Glutamatergic neuron (in vitro differentiated cells): ENCODE results near the gene KCTD19. TPM values are rescaled to one million over a fixed set of nuclear protein-coding genes. Genes with fewer than 3 reads are reported as not detected.

Experiments
- DNase-seq: peaks from one replicate; pipeline ENCODE4 v3.0.0; 2022
- H3K27ac Mint-ChIP-seq: one replicate; pipeline ENCODE4 v1.8.0; 2020; ENCODE audit warnings: mild to moderate bottlenecking, mixed read lengths, inconsistent platforms; ENCODE audit not compliant: unreplicated experiment
- H3K27me3 Mint-ChIP-seq: one replicate; pipeline ENCODE4 v1.8.0; 2020; ENCODE audit warnings: mild to moderate bottlenecking, moderate library complexity, mixed read lengths, inconsistent platforms; ENCODE audit not compliant: unreplicated experiment
- H3K36me3 Mint-ChIP-seq: one replicate; pipeline ENCODE4 v1.8.0; 2020; ENCODE audit warnings: mild to moderate bottlenecking, mixed read lengths, inconsistent platforms; ENCODE audit not compliant: unreplicated experiment
- H3K4me1 Mint-ChIP-seq: one replicate; pipeline ENCODE4 v1.8.0; 2020; ENCODE audit warnings: mild to moderate bottlenecking, low read depth, mixed read lengths, inconsistent platforms; ENCODE audit not compliant: unreplicated experiment
- H3K4me3 Mint-ChIP-seq: one replicate; pipeline ENCODE4 v1.8.0; 2020; ENCODE audit warnings: mild to moderate bottlenecking, mixed read lengths, inconsistent platforms; ENCODE audit not compliant: unreplicated experiment
- H3K9me3 Mint-ChIP-seq: one replicate; pipeline ENCODE4 v1.8.0; 2020; ENCODE audit warnings: mild to moderate bottlenecking, moderate library complexity, mixed read lengths, inconsistent platforms; ENCODE audit not compliant: unreplicated experiment
- total RNA-seq: library from RNA; stranded (reverse); fragmentation: NEBNext Ultra II Directional; extraction: Animal tissue kit (Norgen Biotek cat#: 25700); gene quantifications from one replicate; pipeline ENCODE4 v1.2.1, GENCODE V29; 2021; ENCODE audit not compliant: unreplicated experiment
- TF ChIP-seq, protein P1 (sequence below): fragments of 200-600 bp; sonication (generic); IDR thresholded peaks from one replicate; pipeline ENCODE4 v1.5.0; 2021; ENCODE audit not compliant: partially characterized antibody, unreplicated experiment

Gene KCTD19
- total RNA-seq, 1 donor from 2014 or later: 1.0 TPM

DNA sequence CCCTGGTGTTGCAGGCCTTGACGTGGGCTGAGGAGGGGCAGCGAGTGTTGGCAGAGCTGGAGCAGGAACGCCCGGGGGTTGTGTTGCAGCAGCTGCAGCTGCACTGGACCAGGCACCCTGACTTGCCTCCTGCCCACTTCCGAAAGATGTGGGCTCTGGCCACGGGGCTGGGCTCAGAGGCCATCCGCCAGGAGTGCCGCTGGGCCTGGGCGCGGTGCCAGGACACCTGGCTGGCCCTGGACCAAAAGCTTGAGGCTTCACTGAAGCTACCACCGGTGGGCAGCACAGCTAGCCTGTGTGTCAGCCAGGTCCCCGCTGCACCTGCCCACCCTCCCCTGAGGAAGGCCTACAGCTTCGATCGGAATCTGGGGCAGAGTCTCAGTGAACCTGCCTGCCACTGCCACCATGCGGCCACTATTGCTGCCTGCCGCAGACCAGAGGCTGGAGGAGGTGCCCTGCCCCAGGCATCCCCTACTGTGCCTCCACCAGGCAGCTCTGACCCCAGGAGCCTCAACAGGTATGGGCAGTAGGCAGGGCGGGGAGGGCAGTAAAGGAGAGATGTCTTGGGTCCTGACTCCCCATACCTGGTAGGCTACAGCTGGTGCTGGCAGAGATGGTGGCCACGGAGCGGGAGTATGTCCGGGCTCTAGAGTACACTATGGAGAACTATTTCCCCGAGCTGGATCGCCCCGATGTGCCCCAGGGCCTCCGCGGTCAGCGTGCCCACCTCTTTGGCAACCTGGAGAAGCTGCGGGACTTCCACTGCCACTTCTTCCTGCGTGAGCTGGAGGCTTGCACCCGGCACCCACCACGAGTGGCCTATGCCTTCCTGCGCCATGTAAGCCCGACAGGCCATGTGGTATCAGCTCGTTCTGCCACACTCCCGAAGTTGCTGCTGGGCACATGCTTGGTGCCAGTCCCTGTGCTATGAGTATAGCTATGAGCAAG, 41.6 kb downstream of the KCTD19 start:
- TF ChIP-seq, protein P1, sequence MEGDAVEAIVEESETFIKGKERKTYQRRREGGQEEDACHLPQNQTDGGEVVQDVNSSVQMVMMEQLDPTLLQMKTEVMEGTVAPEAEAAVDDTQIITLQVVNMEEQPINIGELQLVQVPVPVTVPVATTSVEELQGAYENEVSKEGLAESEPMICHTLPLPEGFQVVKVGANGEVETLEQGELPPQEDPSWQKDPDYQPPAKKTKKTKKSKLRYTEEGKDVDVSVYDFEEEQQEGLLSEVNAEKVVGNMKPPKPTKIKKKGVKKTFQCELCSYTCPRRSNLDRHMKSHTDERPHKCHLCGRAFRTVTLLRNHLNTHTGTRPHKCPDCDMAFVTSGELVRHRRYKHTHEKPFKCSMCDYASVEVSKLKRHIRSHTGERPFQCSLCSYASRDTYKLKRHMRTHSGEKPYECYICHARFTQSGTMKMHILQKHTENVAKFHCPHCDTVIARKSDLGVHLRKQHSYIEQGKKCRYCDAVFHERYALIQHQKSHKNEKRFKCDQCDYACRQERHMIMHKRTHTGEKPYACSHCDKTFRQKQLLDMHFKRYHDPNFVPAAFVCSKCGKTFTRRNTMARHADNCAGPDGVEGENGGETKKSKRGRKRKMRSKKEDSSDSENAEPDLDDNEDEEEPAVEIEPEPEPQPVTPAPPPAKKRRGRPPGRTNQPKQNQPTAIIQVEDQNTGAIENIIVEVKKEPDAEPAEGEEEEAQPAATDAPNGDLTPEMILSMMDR: no peak
- Mint-ChIP-seq H3K36me3 (peaks cover 8% of the 10 kb centered on the region), H3K9me3 (peaks cover 5% of the 10 kb centered on the region), H3K27me3 (peaks cover 11% of the 10 kb centered on the region), H3K4me1 (no peaks in the 10 kb centered on the region), H3K4me3 (no peak overlapping the region), H3K27ac (no peak overlapping the region)
- peak; percentile 74 for DNase-seq

- peaks cover 5% of the 10 kb centered on the region for H3K9me3 Mint-ChIP-seq
- no peak overlapping the region for H3K27ac Mint-ChIP-seq
- DNase-seq: no peak
- H3K4me3 Mint-ChIP-seq: no peak overlapping the region
- H3K27me3 Mint-ChIP-seq: peaks cover 11% of the 10 kb centered on the region
- peaks cover 8% of the 10 kb centered on the region for H3K36me3 Mint-ChIP-seq
- no peaks in the 10 kb centered on the region for H3K4me1 Mint-ChIP-seq
- TF ChIP-seq, protein P1: no peak
These were observed 42.5 kb downstream of the KCTD19 start for GRCh38 chr16:67283826-67284555.

- no peak for DNase-seq
- Mint-ChIP-seq H3K4me1 (no peaks in the 10 kb centered on the region), H3K27me3 (peaks cover 11% of the 10 kb centered on the region), H3K9me3 (peaks cover 5% of the 10 kb centered on the region), H3K36me3 (peaks cover 8% of the 10 kb centered on the region), H3K27ac (no peak overlapping the region), H3K4me3 (no peak overlapping the region)
- TF ChIP-seq, protein P1: no peak
These were observed 43.3 kb downstream of the KCTD19 start for GRCh38 chr16:67283039-67283825.

DNA sequence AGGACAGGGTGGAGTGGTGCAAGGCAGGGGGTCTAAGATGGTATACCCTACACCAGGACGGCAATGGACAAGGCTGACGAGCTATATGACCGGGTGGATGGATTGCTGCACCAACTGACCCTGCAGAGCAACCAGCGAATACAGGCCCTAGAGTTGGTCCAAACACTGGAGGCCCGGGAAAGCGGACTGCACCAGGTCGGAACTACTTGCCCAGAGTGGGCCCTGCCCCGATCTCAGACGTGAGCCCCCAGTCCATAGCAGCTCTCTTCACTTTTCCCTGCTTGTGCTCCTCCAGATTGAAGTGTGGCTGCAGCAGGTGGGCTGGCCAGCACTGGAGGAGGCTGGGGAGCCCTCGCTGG, 44.1 kb downstream of the KCTD19 start:
- no peak overlapping the region for H3K27ac Mint-ChIP-seq
- peaks cover 5% of the 10 kb centered on the region for H3K9me3 Mint-ChIP-seq
- no peak overlapping the region for H3K4me3 Mint-ChIP-seq
- peaks cover 11% of the 10 kb centered on the region for H3K27me3 Mint-ChIP-seq
- H3K4me1 Mint-ChIP-seq: no peaks in the 10 kb centered on the region
- TF ChIP-seq, protein P1: no peak
- no peak for DNase-seq
- H3K36me3 Mint-ChIP-seq: peaks cover 8% of the 10 kb centered on the region
